K562 (cell line): ENCODE data around the gene TICRR. TPM values are rescaled to one million over a fixed set of nuclear protein-coding genes. Genes with fewer than 3 reads are reported as not detected.

Source experiments
- CC2D1A ChIP-seq: fragments of 450-650 bp; IDR thresholded peaks from 2 replicates; pipeline ENCODE4 v1.6.1; 2017; ENCODE audit warnings: mild to moderate bottlenecking
- ELF4 ChIP-seq: fragments of 450-650 bp; formaldehyde crosslinking; IDR thresholded peaks from 2 replicates; pipeline ENCODE4 v1.4.0; 2022; ENCODE audit warnings: missing genetic modification characterization
- GTF2A2 ChIP-seq: IDR thresholded peaks from 2 replicates; pipeline ENCODE4 v1.6.1; 2016; ENCODE audit warnings: mild to moderate bottlenecking, missing genetic modification characterization, missing compliant biosample characterization
- HNRNPL ChIP-seq: fragments of 200-400 bp; formaldehyde crosslinking; IDR thresholded peaks from 2 replicates; pipeline ENCODE4 v1.6.1; 2017; ENCODE audit warnings: low read depth, mild to moderate bottlenecking, low read length
- KDM2B ChIP-seq: fragments of 250-450 bp; sonication (Bioruptor Pico); IDR thresholded peaks from 2 replicates; pipeline ENCODE4 v1.8.0; 2021; ENCODE audit warnings: mild to moderate bottlenecking, moderate library complexity
- MAFF ChIP-seq: IDR thresholded peaks from 2 replicates; pipeline ENCODE4 v1.6.1; 2012; ENCODE audit warnings: low read length, improper control_type of control experiment
- MAZ ChIP-seq, 2 experiments: fragments of 450-650 bp in 1 of 2; sonication (generic) in 1 of 2; formaldehyde crosslinking; IDR thresholded peaks in 1 of 2; conservative IDR thresholded peaks in 1 of 2; 2 replicates each; pipeline versions ENCODE4 v1.4.0 to v1.5.0; 2020; ENCODE audit warnings: mild to moderate bottlenecking in 1 of 2, missing genetic modification reagents in 1 of 2
- NCOA4 ChIP-seq: fragments of 450-650 bp; IDR thresholded peaks from 2 replicates; pipeline ENCODE4 v1.6.1; 2018; ENCODE audit warnings: mild to moderate bottlenecking; ENCODE audit not compliant: partially characterized antibody
- NONO ChIP-seq, 2 experiments: fragments of 200-400 bp in 1 of 2; fragments of 450-650 bp in 1 of 2; formaldehyde crosslinking in 1 of 2; IDR thresholded peaks; 2 replicates each; pipeline ENCODE4 v1.6.1; 2017; ENCODE audit warnings: low read depth in 2 of 2, mild to moderate bottlenecking in 2 of 2, moderate library complexity in 2 of 2, low read length in 1 of 2
- PHF21A ChIP-seq: fragments of 450-650 bp; IDR thresholded peaks from 2 replicates; pipeline ENCODE4 v1.6.1; 2017; ENCODE audit warnings: low read depth, borderline replicate concordance
- PRPF4 ChIP-seq: fragments of 200-400 bp; formaldehyde crosslinking; IDR thresholded peaks from one replicate; pipeline ENCODE4 v1.6.1; 2017; ENCODE audit warnings: low read length, low read depth, mild to moderate bottlenecking; ENCODE audit not compliant: insufficient read depth, poor library complexity, severe bottlenecking
- RBM25 ChIP-seq: fragments of 200-400 bp; formaldehyde crosslinking; IDR thresholded peaks from 2 replicates; pipeline ENCODE4 v1.6.1; 2018; ENCODE audit warnings: low read length, low read depth, moderate library complexity; ENCODE audit not compliant: severe bottlenecking
- SAP30 ChIP-seq: fragments of 200-600 bp; sonication (generic); IDR thresholded peaks from 2 replicates; pipeline ENCODE4 v1.6.1; 2012; ENCODE audit warnings: borderline replicate concordance, low read depth, mild to moderate bottlenecking, moderate library complexity, low read length, control low read depth, inconsistent platforms; ENCODE audit not compliant: insufficient read depth, poor library complexity, severe bottlenecking
- SP1 ChIP-seq: sonication (generic); formaldehyde crosslinking; IDR thresholded peaks from 2 replicates; pipeline ENCODE4 v1.8.1; 2022; ENCODE audit warnings: mild to moderate bottlenecking, missing genetic modification reagents
- SP2 ChIP-seq: IDR thresholded peaks from 2 replicates; pipeline ENCODE4 v1.6.1; 2011; ENCODE audit warnings: mild to moderate bottlenecking, low read depth, low read length, moderate library complexity; ENCODE audit not compliant: poor library complexity, severe bottlenecking; ENCODE audit errors: extremely low read depth
- STAT5A ChIP-seq: IDR thresholded peaks from 2 replicates; pipeline ENCODE4 v1.6.1; 2012; ENCODE audit warnings: low read length, inconsistent platforms, borderline replicate concordance
- TAF1 ChIP-seq: IDR thresholded peaks from 2 replicates; pipeline ENCODE4 v1.6.1; 2011; ENCODE audit warnings: mild to moderate bottlenecking, low read length, moderate library complexity; ENCODE audit not compliant: insufficient read depth, control insufficient read depth, severe bottlenecking; ENCODE audit errors: extremely low read depth
- U2AF1 ChIP-seq: fragments of 200-400 bp; formaldehyde crosslinking; optimal IDR thresholded peaks from 2 replicates; pipeline ENCODE3; 2017; ENCODE audit warnings: mild to moderate bottlenecking, low read depth, low read length, moderate library complexity
- ZBTB33 ChIP-seq: sonication (generic); formaldehyde crosslinking; IDR thresholded peaks from 2 replicates; pipeline ENCODE4 v1.8.1; 2023; ENCODE audit warnings: mild to moderate bottlenecking, missing genetic modification reagents
- ZNF174 ChIP-seq: fragments of 250-450 bp; sonication (Bioruptor Pico); IDR thresholded peaks from 2 replicates; pipeline ENCODE4 v1.4.0; 2020; ENCODE audit warnings: mild to moderate bottlenecking
- ZNF184 ChIP-seq: sonication (generic); formaldehyde crosslinking; IDR thresholded peaks from 2 replicates; pipeline ENCODE4 v1.5.0; 2020; ENCODE audit warnings: missing genetic modification reagents
- ZNF282 ChIP-seq: sonication (generic); formaldehyde crosslinking; IDR thresholded peaks from 2 replicates; pipeline ENCODE4 v1.8.1; 2023; ENCODE audit warnings: missing genetic modification reagents
- ZNF695 ChIP-seq: fragments of 450-650 bp; formaldehyde crosslinking; IDR thresholded peaks from 2 replicates; pipeline ENCODE4 v1.4.0; 2020; ENCODE audit warnings: mild to moderate bottlenecking, moderate library complexity
- polyA plus RNA-seq, 8 experiments: library from polyadenylated mRNA; depleted of rRNA in 4 of 8; stranded (reverse) in 5 of 8; unstranded in 3 of 8; fragments of >200 nt; fragmentation: Nextera tagmentation in 2 of 8; fragmentation: Illumina TruSeq in 1 of 8; extraction: Ambion mirVana in 2 of 8; extraction: Trizol in 1 of 8; gene quantifications; 2 replicates each; pipeline versions ENCODE4 v1.2.1 to v1.2.3, GENCODE V29; 2011 to 2014; ENCODE audit warnings: inconsistent platforms in 1 of 8, missing spikeins in 1 of 8
- total RNA-seq, 7 experiments: library from RNA; depleted of rRNA in 6 of 7; stranded (reverse); fragments of >200 nt in 6 of 7; fragmentation: Illumina TruSeq in 2 of 7; extraction: Trizol in 2 of 7; gene quantifications; 2 replicates each; pipeline versions ENCODE4 v1.2.1 to v1.2.3, GENCODE V29; 2011 to 2021; ENCODE audit warnings: low replicate concordance in 1 of 7
- TF ChIP-seq, protein P1 (sequence below): fragments of 250-450 bp; sonication (Bioruptor Pico); IDR thresholded peaks from 2 replicates; pipeline ENCODE4 v1.8.0; 2022; ENCODE audit warnings: moderate library complexity, mild to moderate bottlenecking, inconsistent platforms
- TF ChIP-seq, protein P2 (sequence below): IDR thresholded peaks from 2 replicates; pipeline ENCODE4 v1.6.1; 2012; ENCODE audit warnings: low read depth, low read length, improper control_type of control experiment, borderline replicate concordance

Gene TICRR
- total and polyA plus RNA-seq, 9 of the 15 experiments (the other 6 are each of a cell fraction or from before 2014, with no cell fraction given) = 0.84 to 22.9 (median 13.7) TPM

DNA sequence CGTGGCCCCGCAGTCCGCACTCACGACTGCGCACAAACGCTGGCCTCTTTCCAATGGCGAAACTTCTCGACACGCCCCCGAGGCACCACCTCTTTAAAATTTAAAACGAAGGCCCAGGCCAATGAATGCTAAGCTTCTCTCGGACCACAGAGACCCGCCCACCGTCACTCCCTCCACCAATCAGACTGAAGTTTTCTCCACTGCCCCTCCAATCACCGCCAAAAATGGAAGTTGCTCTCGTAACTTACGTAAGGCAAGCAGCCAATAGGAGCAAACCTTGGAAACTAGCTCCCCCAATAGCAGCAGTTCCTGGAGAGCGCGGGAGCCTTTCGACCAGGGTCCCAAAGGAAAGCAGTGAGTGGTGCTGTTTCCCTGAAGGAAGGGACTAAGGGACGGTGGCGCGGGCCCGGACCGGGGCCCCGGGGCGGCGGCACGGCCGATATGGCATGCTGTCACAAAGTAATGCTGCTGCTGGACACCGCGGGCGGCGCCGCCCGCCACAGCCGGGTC, at the start of gene TICRR (continued):
- no peak for TF ChIP-seq STAT5A
- TF ChIP-seq, protein P1, sequence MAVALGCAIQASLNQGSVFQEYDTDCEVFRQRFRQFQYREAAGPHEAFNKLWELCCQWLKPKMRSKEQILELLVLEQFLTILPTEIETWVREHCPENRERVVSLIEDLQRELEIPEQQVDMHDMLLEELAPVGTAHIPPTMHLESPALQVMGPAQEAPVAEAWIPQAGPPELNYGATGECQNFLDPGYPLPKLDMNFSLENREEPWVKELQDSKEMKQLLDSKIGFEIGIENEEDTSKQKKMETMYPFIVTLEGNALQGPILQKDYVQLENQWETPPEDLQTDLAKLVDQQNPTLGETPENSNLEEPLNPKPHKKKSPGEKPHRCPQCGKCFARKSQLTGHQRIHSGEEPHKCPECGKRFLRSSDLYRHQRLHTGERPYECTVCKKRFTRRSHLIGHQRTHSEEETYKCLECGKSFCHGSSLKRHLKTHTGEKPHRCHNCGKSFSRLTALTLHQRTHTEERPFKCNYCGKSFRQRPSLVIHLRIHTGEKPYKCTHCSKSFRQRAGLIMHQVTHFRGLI (CRISPR knock-in tag) = no peak
- no peak for TF ChIP-seq PRPF4
- TF ChIP-seq SP2 = peak; percentile 60
- TF ChIP-seq HNRNPL = no peak
- no peak for TF ChIP-seq NCOA4
- no peak for TF ChIP-seq ZNF282 (CRISPR knock-in tag)
- TF ChIP-seq ZBTB33 = no peak
- TF ChIP-seq ZNF184 = no peak
- TF ChIP-seq KDM2B (CRISPR knock-in tag) = no peak
- peak; percentile 76 for TF ChIP-seq SP1 (CRISPR knock-in tag)
- TF ChIP-seq MAZ (CRISPR knock-in tag; conservative IDR thresholded peaks at IDR 0.05 in 1 of 2, IDR thresholded peaks at IDR 0.05 in 1 of 2) = no peak
- TF ChIP-seq ELF4 (CRISPR knock-in tag) = no peak
- no peak for TF ChIP-seq ZNF174
- TF ChIP-seq ZNF695 = no peak
- TF ChIP-seq PHF21A = no peak
- TF ChIP-seq CC2D1A = peak; percentile 95
- TF ChIP-seq MAFF = no peak
- peak; percentile 97 for TF ChIP-seq RBM25
- TF ChIP-seq NONO (IDR thresholded peaks at IDR 0.05; ENCODE audit: low read depth in 2 of 2, low read length in 1 of 2) = peak in 1 of 2 experiments; percentile 73; a peak in 2 of 4 replicates
- peak; percentile 66 for TF ChIP-seq U2AF1
- TF ChIP-seq, protein P2, sequence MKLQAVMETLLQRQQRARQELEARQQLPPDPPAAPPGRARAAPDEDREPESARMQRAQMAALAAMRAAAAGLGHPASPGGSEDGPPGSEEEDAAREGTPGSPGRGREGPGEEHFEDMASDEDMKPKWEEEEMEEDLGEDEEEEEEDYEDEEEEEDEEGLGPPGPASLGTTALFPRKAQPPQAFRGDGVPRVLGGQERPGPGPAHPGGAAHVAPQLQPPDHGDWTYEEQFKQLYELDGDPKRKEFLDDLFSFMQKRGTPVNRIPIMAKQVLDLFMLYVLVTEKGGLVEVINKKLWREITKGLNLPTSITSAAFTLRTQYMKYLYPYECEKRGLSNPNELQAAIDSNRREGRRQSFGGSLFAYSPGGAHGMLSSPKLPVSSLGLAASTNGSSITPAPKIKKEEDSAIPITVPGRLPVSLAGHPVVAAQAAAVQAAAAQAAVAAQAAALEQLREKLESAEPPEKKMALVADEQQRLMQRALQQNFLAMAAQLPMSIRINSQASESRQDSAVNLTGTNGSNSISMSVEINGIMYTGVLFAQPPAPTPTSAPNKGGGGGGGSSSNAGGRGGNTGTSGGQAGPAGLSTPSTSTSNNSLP = no peak
- peak; percentile 100 for TF ChIP-seq SAP30
- TF ChIP-seq TAF1 = peak; percentile 81
- no peak for TF ChIP-seq GTF2A2 (tag)
